Cerebellar nuclear complex (tissue), 1 donor: ENCODE data around the gene PLVAP.

Experiments used
- DNase-seq, 2 experiments: peaks; one replicate each; lab custom pipeline; 2025; lab: John Stamatoyannopoulos, UW

Gene PLVAP

DNA sequence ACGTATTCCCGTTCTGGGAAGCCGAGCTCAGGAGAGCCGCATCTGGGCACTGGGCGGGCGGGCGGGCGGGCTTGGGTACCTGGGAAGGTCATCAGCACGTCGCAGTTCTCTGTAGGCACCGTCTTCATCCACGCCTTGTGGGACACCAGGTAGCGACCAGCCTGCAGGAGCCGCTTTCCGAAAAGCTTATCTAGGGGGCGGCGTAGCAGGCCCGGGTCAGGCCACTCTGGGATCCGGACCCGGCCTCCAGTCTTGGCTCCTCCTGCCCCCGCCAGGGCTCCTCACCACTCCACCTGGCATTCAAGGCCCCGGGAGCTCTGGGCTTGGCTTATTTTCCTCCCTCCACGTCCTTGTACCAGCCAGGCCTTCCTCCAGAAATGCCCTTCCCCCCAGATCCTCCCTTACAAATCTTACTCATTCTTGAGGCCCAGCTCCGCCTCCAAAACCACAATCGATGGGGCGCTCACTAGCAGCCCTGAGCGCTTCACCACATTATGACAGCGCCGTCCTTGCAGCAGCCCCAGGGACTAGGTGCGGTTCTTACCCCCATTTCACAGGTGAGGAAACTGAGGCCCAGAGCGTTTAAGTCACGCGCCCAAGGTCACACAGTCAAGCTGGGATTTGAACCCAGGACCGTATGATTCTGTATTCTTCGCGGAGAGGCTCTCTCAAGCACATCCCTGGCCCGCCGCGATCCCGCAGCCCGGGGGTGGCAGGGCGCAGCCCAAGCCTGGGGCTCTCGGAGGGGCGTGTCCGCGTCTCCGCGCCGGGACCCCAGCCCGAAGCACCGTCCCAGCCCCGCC is 43.3 kb downstream of the PLVAP start:
- no peak for DNase-seq

- DNase-seq = no peak
Measured at GRCh38 chr19:17332677-17333581, 44.2 kb downstream of the PLVAP start.

- DNase-seq = no peak
Measured at GRCh38 chr19:17332360-17332676, 44.8 kb downstream of the PLVAP start.

DNA sequence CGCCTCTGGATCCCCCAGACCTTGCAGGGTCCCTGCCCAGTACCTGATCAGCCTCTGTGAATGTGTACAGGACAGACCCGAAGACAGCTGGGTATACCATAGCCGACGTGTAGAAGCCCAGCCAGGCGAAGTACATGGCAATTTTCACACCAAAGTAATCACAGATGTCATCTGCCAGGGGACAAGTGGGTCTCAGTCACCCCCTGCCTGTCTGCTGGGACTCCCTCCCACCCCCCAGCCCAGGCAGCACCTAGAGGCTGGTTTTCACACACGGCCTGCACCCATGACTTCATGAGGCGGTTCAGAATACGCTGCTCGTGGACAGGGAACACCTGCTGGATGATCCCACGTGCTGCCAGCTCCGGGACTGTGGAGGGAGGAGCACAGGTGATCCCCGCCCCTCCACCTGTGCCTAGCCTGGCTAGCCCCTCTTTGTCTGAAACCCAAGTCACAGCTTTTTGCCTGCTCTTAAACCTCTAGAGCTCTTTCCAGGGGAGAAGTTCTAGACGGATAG is 46.0 kb downstream of the PLVAP start:
- DNase-seq = no peak

DNA sequence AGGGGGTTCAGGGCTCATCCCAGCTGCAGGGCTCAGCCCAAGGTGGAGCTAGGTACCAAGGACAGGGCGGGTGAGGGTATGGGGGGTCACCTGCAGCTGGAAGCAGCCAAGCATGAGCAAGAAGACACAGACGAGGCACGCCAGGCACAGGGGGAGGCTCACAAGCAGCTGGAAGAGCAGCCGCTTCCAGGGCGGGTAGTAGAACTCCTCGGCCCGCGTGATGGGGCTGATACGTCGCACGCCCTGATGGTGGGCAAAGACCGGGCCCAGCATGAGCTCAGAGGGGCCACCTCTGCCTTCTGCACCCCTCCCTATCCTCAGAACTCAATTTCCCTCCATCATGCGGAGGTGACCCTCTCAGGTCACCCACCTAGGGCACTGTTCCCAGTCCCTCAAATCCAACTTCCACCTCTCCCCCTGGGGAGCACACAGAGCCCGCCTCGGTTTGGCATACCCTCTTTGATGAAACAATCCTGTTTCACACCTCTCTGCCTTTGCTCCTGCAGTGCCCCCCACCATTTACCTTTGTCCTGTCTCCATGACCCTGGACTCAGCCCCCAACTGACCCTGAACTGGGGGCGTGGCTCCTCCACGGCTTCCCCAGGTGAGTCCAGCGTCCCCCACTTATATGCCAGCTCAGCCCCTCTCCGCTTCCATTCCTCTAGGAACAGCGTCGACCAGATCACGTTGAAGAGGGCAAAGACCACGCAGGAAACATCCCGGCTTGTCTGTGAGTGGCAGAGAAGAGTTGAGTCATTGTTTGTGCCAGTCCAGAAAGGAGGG is 46.7 kb downstream of the PLVAP start:
- no peak for DNase-seq

DNA sequence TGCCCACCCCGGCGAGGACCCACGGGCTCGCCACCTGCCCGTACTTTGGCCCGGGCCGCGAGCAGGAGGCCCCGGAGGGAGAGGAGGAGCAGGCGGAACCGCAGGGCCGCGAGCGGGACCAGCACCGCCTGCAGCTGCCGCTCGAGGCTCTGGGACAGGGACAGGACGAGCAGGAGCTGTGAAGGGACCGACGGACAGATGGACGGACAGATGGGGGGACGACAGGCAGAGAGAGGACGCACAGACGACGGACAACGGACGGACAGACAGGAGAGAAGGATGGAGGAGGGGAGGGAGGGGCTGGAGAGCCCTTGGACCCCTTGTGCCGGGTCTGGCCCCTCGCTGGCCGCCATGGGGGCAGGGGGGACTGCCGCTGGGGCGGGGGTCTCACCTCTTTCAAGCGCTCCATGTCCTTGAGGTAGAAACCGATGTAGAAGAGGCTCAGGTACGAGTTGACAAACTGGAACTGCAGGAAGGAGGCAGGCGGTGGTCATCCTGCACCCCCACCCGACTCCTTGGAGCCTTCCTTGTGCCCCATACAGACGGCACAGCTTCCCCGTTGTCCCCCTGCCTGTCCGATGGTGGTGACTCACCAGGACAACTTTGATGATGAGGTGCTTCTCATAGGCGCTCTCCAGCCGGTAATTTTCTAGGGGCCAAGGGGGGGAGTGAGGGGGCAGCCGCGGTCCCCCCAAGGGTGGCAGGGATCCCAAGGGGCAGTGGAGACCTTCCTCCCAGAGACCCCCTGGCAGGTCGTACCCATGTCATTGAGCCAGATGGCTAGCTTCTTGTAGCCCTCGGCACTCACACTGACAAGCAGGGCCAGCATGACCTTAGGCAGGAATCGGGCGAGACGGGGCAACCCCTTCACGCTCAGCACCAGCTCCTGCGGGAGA is 47.5 kb downstream of the PLVAP start:
- DNase-seq = no peak

- DNase-seq = no peak
Measured at GRCh38 chr19:17328517-17329365, 48.4 kb downstream of the PLVAP start.

- no peak for DNase-seq
Measured at GRCh38 chr19:17327654-17328516, 49.3 kb downstream of the PLVAP start.

GRCh38 chr19:17327068-17327653 is 50.0 kb downstream of the PLVAP start:
- DNase-seq = no peak

- DNase-seq = no peak
Measured at GRCh38 chr19:17326595-17326966, 50.6 kb downstream of the PLVAP start.

- no peak for DNase-seq
Measured at GRCh38 chr19:17325881-17326594, 51.1 kb downstream of the PLVAP start.

GRCh38 chr19:17325133-17325532 is 52.0 kb downstream of the PLVAP start:
- no peak for DNase-seq

- DNase-seq = no peak
Measured at GRCh38 chr19:17324357-17325114, 52.6 kb downstream of the PLVAP start.

DNA sequence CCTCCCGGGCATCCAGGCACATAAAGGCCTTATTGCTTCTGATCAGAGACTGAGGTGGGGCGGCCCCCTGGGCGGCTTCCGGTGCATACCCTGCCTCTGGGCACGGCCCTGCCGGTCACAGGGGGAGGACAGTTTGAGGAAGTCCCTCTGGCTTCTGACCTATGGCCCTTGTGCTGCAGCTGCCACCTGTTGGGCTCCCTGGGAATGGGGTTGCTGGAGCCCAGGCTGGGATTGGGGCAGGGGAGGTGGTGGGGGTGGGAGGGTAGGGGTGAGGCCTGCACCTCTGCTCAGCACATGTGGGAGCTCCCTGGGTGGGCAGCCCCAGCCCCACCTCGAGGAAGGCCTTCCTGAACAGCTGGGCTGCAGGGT is 53.2 kb downstream of the PLVAP start:
- no peak for DNase-seq

GRCh38 chr19:17323300-17323963 is 53.7 kb downstream of the PLVAP start:
- DNase-seq = no peak

- DNase-seq = no peak
Measured at GRCh38 chr19:17322854-17323253, 54.3 kb downstream of the PLVAP start.
